Epithelial cell of proximal tubule (primary cell): ENCODE results near the gene FMO2. TPM values are rescaled to one million over a fixed set of nuclear protein-coding genes. Genes with fewer than 3 reads are reported as not detected.

Experiments
- DNase-seq: peaks from one replicate; pipeline ENCODE4 v3.0.0-alpha.2; 2011; ENCODE audit warnings: low read depth
- H3K4me3 ChIP-seq: 2 replicates; pipeline ENCODE4 v1.5.1; 2011; ENCODE audit warnings: low read depth, mild to moderate bottlenecking, low read length
- total RNA-seq: library from RNA; depleted of rRNA; stranded (reverse); fragments of >200 nt; gene quantifications from 2 replicates; pipeline ENCODE4 v1.2.3, GENCODE V29; 2015
- TF ChIP-seq, protein P1 (sequence below): conservative IDR thresholded peaks from 2 replicates; pipeline ENCODE4 v1.5.1; 2012; ENCODE audit warnings: low read depth, mild to moderate bottlenecking, low read length

FMO2 gene
- total RNA-seq, 1 donor from 2014 or later = not detected

DNA sequence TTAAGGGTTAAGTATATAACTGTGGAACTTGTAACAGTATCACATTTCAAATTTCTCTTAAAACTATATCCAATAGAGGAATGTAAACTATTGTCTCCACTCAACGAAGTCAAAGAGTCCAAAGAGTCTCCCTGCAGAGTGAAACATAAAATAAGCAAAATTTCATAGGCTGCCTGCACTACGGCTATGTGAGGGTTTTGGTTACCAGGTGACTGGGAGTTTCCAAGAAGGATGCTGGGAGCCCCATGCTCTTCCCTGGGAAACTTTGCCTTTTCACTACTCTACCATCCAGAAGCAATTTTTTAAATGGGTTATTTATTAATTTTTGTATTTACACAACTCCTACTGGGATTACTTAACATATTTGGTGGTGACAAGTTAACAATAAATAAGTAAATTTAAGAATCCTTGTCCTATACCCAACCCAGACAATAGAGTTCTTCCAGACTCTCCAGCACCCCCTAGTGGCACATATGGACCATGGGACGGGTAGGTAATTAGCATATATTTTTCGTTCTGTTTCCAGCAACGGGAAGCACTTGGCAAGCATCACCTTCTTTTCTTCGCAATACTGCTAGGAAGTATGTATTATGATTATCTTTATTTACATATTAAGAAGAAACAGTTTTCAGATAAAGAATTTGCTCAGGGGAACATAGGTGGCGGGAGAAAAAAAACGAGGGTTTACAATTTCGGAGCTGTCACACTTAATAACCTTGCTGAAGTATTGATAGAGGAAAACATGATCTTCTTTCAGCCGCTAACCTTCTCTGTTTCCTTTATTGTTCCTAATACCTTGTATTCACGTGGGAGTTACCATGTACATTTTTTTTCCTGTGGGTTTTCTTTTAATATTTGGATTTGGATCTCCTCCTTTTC lies 3.5 kb downstream of the FMO2 start:
- no peak for DNase-seq
- no peak overlapping the region for H3K4me3 ChIP-seq
- TF ChIP-seq, protein P1, sequence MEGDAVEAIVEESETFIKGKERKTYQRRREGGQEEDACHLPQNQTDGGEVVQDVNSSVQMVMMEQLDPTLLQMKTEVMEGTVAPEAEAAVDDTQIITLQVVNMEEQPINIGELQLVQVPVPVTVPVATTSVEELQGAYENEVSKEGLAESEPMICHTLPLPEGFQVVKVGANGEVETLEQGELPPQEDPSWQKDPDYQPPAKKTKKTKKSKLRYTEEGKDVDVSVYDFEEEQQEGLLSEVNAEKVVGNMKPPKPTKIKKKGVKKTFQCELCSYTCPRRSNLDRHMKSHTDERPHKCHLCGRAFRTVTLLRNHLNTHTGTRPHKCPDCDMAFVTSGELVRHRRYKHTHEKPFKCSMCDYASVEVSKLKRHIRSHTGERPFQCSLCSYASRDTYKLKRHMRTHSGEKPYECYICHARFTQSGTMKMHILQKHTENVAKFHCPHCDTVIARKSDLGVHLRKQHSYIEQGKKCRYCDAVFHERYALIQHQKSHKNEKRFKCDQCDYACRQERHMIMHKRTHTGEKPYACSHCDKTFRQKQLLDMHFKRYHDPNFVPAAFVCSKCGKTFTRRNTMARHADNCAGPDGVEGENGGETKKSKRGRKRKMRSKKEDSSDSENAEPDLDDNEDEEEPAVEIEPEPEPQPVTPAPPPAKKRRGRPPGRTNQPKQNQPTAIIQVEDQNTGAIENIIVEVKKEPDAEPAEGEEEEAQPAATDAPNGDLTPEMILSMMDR = peak; percentile 96

GRCh38 chr1:171191992-171192391 lies 6.9 kb downstream of the FMO2 start:
- no peak for DNase-seq
- TF ChIP-seq, protein P1 = no peak
- no peak overlapping the region for H3K4me3 ChIP-seq

GRCh38 chr1:171195767-171196166 lies 10.7 kb downstream of the FMO2 start:
- TF ChIP-seq, protein P1 = no peak
- no peak overlapping the region for H3K4me3 ChIP-seq
- DNase-seq = no peak

GRCh38 chr1:171196351-171196750 lies 11.3 kb downstream of the FMO2 start:
- no peak for DNase-seq
- H3K4me3 ChIP-seq = no peak overlapping the region
- TF ChIP-seq, protein P1 = no peak

DNA sequence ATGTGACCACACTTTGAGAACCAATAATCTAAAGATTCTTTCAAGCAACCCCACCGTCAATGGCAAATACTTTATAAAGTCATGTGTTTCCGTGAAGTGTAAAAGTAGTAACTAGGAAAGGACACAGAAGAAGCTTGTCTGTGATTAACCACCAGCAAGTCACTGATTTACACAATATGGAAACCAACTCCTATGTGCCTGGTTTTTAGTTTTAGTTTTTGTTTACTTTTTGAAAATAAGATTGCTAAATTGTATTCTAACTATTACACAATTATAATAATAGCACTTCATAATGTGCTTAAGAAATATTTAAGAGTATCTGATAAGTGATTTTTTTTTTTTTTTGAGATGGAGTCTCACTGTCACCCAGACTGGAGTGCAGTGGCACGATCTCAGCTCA lies 13.0 kb downstream of the FMO2 start:
- TF ChIP-seq, protein P1 = no peak

GRCh38 chr1:171204296-171204695 lies 19.2 kb downstream of the FMO2 start:
- no peak overlapping the region for H3K4me3 ChIP-seq
- no peak for DNase-seq
- TF ChIP-seq, protein P1 = no peak

More for the DNA sequence above, 13.0 kb downstream of the FMO2 start:
- no peak overlapping the region for H3K4me3 ChIP-seq
- DNase-seq = no peak
